CD4-positive, alpha-beta T cell treated with Interleukin-6 at 100 ng/mL for 8 hours (primary cell): Measurements from ENCODE around the gene PLEKHA6.
A peak's percentile ranks its signal among the peaks of the same experiment; 100 is the strongest.

Experiments
- DNase-seq: peaks from one replicate; pipeline ENCODE4 v3.0.0-alpha.2; 2020; ENCODE audit warnings: mixed read lengths, low spot score

PLEKHA6 gene, protein sequence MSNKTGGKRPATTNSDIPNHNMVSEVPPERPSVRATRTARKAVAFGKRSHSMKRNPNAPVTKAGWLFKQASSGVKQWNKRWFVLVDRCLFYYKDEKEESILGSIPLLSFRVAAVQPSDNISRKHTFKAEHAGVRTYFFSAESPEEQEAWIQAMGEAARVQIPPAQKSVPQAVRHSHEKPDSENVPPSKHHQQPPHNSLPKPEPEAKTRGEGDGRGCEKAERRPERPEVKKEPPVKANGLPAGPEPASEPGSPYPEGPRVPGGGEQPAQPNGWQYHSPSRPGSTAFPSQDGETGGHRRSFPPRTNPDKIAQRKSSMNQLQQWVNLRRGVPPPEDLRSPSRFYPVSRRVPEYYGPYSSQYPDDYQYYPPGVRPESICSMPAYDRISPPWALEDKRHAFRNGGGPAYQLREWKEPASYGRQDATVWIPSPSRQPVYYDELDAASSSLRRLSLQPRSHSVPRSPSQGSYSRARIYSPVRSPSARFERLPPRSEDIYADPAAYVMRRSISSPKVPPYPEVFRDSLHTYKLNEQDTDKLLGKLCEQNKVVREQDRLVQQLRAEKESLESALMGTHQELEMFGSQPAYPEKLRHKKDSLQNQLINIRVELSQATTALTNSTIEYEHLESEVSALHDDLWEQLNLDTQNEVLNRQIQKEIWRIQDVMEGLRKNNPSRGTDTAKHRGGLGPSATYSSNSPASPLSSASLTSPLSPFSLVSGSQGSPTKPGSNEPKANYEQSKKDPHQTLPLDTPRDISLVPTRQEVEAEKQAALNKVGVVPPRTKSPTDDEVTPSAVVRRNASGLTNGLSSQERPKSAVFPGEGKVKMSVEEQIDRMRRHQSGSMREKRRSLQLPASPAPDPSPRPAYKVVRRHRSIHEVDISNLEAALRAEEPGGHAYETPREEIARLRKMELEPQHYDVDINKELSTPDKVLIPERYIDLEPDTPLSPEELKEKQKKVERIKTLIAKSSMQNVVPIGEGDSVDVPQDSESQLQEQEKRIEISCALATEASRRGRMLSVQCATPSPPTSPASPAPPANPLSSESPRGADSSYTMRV

DNA sequence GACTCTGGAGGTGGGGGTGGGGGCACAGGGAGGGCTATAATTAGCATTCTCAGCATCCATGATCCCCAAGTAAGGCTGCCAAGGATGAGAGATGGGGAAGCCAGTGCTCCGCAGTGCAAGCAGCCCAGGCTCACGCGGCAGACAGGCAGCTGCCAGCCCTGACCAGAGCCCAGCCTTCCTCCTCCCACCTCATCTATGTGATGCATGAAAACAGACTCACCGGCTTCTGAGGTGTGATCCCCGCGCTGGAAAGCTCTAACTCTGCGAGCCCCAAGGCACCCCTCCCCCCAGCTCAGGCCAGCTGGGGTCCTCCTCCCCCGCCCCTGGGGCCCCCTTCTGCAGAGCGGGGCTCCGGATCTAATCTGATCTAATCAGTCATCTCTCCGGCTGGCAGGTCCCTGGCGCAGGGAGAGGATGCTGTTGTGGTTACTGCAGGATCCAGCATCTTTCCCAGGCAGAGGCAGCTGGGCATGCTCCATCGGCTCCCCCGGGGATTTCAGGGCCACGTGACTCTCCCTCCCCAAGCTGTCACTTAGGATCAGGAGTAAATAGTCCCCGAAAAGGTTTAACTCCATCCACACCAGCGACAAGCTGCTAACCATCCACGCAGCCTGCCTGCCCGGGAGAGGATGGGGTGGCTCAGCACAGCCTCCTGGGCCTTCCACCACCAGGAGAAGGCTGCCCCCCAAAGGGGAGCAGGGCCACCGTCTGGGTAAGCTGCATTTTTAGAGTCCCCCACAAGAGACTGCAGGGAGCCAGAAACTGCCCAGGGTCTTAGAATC, at the start of gene PLEKHA6:
PLEKHA6 (minus strand) TSS at position 456 of the 782 bp plus-strand sequence. CDS start 86,202 bp downstream, outside the sequence.
- DNase-seq, result no peak

DNA sequence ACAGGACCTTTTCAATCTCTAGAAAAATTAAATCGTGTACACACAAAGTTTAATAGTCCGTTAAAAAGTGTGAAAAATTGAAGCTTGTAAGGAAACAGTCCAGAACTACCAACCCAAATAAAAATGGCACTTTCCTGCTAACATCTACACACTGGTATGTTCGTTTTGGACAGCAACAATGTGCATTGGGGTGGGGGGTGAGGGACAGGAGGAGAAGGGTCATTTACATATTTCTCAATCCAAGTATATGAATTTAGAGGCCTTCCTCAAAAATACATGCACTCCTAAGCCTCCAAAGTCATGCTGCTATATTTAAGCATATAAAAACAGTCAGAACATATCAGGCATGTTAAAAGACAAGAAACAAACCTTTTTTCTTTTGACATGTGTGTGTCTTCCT, 49.4 kb upstream of the PLEKHA6 start:
- DNase-seq, result no peak

DNA sequence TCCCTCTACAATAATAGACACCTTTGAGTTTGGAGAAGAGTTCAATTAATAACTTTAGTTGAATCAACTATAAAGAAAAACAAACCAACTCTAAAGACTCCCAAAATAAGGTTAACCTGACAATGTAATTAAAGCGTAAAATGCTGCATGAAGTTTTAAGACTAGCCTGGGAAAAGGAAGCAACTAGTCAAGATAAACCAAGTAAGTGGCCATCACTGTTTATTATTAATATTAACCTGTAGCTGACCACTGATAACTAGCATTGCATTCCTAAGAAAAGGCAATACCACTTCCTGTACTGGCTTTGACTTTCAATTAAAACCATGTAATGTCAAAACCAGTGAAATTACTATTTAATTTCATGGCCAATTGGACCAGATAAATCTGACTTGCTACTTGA, 48.9 kb upstream of the PLEKHA6 start:
- no peak for DNase-seq

DNA sequence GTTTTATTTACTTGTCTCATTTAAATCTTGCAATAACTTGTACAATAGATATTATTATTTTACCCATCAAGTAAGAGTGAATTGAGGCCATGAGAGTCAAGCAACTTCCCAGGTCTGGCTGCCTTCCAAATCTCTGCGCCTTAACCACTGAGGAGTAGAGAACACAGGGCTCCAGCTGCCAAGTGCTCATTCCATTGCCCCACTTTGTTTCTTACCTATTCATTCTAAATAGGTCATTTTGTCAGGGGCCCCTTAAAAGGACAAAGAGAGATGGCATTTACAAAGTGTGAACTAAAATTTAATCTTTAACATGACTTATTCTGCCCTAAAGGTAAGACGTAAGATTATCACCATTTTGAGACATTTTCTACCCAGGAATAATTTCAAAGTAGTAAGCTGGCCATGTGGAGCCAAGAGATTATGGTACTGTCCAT, 48.4 kb upstream of the PLEKHA6 start:
- peak; percentile 30 for DNase-seq

DNA sequence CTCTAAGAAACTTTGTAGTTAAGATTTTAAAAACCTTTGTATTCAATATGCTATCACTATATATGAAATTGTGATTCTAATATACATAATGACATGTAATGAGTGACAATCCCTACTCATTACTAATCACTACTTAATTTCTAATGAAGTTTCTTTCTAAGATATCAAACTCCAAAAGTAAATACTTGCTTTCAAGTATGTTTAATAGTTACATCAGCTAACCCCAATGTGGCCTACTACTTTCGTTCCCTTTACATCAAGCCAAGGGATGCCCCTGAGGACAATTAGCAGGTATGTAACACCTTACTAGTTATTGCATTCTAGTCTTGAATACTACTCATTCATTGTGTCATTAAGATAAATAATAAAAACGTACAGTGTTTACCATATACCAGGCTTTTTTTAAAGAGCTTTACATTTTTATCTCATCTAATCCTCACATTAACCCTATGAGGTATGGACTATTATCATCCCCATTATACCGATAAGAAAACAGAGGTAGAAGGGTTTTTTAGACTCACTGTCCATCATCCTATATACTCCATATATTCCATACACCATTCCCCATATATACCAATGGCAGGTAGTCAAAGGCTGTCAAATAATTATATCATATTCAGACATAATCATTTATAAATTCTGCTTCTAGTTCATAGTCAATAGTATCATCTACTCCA, 47.7 kb upstream of the PLEKHA6 start:
- no peak for DNase-seq

DNA sequence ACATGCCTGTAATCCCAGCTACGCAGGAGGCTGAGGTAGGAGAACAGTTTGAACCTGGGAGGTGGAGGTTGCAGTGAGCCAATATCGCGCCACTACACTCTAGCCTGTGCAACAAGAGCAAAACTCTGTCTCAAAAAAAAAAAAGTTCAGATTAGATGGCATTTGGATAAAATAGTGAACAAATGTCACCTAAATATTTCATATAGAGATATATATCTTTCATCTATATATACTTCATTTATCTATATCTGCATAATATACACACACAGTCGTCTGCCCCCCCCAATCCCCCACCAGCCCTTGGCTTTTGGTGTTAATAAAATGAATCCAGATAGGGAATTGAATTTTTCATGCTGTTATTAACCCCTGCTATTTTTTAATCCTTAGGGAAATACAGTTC, 46.9 kb upstream of the PLEKHA6 start:
- DNase-seq, result no peak

DNA sequence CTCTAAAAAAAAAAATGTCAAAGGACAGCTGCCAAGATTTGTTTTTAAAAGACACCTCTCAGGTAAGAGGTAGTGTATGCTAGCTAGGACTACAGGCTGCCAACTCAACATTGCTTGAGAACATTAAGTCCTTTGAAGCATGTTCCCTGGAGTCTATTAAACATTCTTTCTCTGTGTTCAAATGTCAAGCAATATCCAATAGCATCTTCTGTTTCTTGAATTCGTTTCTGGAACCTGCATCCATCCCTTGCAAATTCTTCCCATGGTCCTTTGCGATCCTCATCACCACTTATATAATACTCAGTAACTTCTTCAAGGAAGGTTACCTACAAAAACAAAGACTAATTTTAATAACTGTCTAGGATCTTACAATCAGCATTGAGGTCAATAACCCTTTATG, 46.3 kb upstream of the PLEKHA6 start:
- no peak for DNase-seq

DNA sequence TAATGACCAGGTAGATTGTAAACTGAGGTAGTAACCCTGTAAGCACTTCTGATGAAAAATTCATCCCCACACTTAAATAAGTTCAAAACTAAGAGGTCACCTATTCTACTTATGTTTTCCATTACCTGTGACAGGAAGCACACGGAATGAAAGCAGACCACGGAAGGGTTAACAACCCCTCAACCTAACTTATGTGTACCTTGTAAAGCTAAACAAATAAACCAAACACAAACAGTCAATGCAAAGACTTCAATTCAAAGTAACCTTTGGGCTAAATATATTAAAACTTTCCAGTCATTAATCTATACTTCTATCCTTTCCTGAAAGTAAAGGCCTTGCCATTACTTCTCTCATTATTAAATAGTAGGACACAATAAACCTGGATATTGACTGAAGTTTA, 44.9 kb upstream of the PLEKHA6 start:
- DNase-seq, result no peak

DNA sequence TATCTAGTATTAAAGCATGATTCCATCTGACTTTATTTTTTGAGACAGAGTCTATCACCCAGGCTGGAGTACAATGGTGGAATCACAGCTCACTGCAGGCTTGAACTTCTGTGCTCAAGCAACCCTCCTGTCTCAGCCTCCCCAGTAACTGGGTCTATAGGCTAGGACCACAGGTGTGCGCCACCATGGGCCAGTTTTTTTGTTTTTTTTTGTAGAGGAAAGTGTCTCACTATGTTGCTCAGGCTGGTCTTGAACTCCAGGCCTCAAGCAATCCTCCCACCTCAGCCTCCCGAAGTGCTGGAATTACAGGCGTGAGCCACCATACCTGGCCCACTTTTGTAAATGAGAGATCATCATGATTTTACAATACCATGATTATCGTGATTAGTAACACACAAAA, 42.7 kb upstream of the PLEKHA6 start:
- DNase-seq, result no peak

DNA sequence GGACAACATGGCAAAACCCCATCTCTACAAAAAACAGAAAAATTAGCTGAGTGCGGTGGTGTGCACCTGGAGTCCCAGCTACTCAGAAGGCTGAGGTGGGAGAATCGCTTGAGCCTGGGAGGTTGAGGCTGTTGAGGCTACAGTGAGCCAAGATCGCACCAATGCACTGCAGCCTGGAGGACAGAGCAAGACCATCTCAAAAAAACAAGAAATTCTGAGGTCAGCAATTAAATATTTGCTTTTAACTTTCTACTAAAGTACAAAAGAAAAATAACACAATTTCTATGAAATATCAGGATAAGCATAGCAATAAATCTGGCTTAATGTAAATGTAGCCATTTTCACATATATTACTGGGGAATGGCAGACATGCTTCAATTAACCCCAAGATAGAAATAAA, 42.0 kb upstream of the PLEKHA6 start:
- no peak for DNase-seq

DNA sequence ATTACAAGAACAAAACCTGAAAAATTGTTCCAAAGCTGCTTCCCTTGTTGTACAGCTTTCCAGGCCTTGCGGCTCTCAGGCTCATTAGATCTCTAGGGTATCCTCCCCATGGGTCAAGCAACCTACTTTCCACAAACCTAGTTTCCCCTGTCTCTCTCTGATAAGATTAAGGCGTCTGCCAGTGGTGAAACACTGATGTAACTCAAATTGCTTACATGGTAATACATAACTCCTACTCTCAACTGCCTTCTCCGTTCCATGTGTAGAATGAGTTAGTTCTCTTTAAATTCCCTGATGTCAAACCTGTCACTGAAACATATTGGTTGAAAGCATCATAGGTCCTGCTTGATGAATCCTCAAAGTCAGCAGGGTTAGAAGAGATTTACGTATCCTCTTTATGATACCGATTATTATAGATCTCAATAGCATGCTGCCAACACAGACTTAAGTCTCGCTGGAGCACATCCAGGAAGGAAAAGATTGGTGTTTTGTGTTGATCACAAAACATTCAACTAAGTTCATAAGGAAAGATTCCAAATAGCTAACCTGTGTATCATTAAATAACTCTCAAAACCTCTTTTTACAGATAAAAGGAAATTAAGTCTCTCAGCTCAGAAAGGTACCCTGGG, 41.3 kb upstream of the PLEKHA6 start:
- no peak for DNase-seq

DNA sequence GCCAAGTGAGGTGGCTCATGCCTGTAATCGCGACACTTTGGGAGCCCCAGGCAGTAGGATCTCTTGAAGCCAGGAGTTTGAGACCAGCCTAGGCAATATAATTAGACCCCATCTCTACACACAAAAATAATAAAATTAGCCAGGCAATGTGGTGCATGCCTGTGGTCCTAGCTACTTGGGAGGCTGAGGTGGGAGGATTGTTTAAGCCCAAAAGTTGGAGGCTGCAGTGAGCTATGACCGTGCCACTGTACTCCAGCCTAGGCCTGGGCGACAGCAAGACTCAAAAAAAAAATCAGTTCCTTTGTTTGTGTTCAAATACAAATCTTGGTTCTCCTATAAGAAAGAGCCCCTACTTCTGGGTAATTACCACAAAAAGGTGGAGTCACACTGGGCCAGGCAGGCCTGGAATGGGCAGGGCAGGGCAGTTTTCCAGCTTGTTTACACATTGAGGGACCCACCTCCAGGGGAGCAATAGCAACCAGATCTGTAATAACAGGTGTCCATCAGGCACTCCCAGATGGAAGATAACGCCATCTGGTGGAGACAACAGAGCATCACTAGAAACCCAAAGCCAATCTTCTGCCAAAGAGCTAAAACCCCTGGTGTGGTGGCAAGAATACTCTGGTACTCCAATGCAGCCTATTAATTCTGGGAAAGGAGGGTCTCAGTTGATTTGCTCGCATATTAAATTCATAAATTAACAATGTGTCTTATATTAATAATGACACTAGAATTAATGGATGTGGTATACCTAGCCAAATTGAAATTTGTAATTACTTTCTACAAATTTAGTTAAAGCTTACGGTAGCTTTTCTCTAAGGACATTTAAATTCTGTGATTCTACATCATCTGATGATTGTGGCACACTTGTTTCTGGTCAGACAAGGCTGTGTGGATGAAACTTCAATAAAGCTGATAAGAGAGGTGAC, 38.7 kb upstream of the PLEKHA6 start:
- peak; percentile 70 for DNase-seq

DNA sequence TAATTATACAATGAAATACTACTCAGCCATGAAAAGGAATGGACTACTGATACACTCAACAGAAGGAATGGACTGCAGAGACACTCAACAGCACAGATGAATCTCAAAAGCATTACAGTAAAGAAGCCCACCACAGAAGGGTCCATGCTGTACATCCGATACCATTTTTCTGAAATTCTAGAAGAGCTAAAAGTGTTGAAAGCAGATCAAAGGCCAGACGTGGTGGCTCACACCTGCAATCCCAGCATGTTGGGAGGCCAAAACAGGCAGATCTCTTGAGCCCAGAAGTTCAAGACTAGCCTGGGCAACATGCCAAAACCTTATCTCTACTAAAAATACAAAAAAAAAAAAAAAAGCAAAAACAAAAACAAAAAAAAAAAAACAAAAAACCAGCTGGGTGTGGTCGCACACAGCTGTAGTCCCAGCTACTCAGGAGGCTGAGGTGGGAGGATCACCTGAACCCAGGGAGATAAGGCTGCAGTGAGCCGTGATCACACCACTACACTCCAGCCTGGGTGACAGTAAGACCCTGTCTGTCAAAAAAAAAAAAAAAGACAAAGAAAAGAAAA, 36.4 kb upstream of the PLEKHA6 start:
- DNase-seq, result no peak

DNA sequence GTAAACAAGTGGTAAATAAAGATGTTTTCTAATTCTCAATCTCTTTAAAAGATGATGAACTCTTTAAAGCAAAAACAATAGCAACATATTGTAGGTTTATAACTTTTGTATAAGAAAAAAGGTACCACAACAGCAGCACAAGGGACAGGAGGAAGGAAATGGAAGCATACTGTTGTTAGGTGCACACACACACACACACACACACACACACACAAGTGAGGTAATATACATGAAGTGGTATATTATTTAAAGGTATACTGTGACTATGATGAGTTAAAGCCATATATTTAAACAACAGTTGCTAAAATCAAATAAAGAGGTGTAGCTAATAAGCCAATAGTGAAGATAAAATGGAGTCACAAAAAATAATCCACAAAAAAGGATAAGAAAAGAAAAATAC, 31.9 kb upstream of the PLEKHA6 start:
- DNase-seq, result no peak

DNA sequence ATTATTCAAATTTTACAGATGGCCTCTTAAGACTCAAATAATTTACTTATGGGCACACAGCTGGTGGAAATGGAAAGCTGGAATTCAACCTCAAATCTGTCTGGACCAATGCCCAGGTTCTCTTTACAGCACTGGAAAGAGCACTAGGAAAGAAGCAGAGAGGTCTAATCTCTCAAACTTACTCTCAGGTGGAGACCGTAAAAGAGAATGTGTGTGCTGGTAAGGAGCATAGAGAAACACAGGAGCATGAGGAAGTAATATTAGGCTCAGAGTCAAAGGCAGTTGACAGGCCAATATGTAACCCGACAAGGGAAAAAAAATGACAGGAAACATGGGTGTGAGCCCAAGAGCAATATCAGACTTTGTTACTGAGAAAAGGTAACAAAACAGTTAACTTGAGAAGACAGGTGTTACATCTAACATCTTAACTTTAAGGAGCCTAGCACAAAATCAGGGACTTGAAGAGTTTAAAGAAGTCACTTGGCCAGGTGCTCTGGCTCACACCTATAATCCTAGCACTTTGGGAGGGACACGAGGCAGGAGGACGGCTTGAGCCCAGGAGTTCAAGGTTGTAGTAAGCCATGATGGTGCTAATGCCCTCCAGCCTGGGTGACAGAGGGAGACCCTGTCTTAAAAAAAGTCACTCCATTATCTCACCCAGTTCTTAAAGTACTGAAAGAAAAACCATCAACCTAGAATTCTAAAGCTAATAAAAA, 31.2 kb upstream of the PLEKHA6 start:
- DNase-seq, result no peak

DNA sequence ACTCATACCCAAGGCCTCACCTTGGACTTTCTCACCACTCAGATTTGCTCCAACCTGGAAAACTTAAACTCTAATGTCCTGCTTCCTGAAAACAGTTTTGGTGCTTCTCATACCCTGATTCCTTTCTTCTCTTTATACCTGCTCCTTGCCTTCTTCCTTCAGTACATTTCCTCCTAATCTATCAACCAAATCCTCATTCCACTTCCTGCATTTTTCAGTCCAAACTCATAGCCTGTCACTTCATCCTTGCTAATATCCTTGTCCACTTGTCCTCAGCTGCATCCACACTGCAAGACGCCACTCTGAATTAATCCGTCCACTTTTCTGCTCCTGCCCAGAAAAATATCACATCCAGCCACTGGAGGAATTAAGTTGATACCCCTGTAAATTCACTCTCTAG, 26.0 kb upstream of the PLEKHA6 start:
- no peak for DNase-seq

DNA sequence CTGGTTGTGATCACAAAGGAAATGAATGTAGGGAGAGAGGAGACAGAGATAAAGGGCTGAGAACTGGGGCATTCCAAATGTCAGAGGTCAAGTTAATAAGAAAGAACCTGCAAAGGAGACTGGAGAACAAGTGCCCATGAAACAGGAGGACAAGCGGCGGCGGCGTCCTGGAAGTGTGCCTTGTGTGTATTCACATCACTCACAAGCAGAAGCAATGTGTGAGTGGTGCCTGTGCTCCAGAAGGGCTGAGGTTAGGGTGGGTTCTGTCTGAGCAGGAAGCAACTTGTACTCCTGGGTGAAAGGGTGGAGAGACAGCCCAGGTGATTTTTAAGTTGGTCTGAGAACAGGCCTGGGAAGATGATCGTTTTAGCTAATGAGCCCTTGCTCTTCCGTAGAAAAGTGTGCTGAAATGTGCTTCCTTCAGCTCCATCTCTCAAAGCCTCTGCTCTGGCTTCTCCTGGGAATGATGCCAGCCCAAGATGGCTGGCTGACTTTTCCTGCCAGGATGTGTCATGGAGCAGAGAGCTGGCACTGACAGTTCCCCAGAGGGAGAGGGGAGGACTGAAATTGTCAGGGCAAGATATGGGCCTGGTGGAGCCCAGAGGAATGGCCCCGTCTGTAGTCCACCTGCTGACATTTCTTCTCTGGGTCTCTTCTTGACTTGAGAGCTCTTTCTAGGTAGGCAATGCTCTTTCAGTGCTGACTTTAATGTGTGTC, 25.1 kb upstream of the PLEKHA6 start:
- no peak for DNase-seq
